K562 (cell line): ENCODE measurements around the gene DNAAF3. TPM values are rescaled to one million over a fixed set of nuclear protein-coding genes. Genes with fewer than 3 reads are reported as not detected.

ENCODE experiments used
- ATAC-seq: fragments of 200-7000 bp; cut with Tn5 transposase; 3 replicates; pipeline ENCODE4 v1.9.1; 2020; ENCODE audit warnings: moderate library complexity
- BruUV-seq: library from RNA; stranded (reverse); fragments of 400-500 nt; replicated peaks from 2 replicates; lab custom pipeline; 2021; lab: Mats Ljungman, UMichigan
- CTCF ChIA-PET: fragments of 300-600 bp; formaldehyde crosslinking; extraction: SDS; loops from one replicate; lab custom pipeline; 2021; ENCODE audit warnings: low intra/inter-chr PET ratio; lab: Yijun Ruan, JAX
- POLR2A ChIA-PET: fragments of 300-600, 350-650 bp; sonication (Branson Sonifier 250); formaldehyde crosslinking; extraction: SDS; loops from one replicate; lab custom pipeline; 2021; ENCODE audit warnings: antibody characterized with exemption, inconsistent platforms; lab: Yijun Ruan, JAX
- DNase-seq, 4 experiments: peaks; one replicate each; pipeline versions ENCODE4 v3.0.0 to v3.0.0-alpha.2; 2011 to 2018; ENCODE audit warnings: low spot score in 3 of 4, mixed read lengths in 3 of 4; ENCODE audit errors: extremely low read depth in 1 of 4
- FAIRE-seq: peaks from 2 replicates; lab custom pipeline; 2011; peaks lifted over from hg19 to GRCh38; lab: Jason Lieb, UNC
- H2AFZ ChIP-seq: 2 replicates; pipeline ENCODE4 v1.6.0; 2011; ENCODE audit warnings: low read depth, low read length, control low read depth, inconsistent platforms
- H3K27ac ChIP-seq: fragments of 200-600 bp; 3 replicates; pipeline ENCODE4 v1.8.0; 2011; ENCODE audit warnings: low read depth, mild to moderate bottlenecking, control low read depth, inconsistent platforms, low read length, moderate library complexity, mixed read lengths; ENCODE audit errors: extremely low read depth
- H3K27me3 ChIP-seq, 2 experiments: fragments of 300-600 bp in 1 of 2; 2 replicates in 1 of 2; 3 replicates in 1 of 2; pipeline versions ENCODE4 v1.6.0 to v1.8.0; 2011; ENCODE audit warnings: inconsistent platforms in 2 of 2, low read length in 2 of 2, mild to moderate bottlenecking in 1 of 2, mixed read lengths in 1 of 2, moderate library complexity in 1 of 2; ENCODE audit not compliant: control insufficient read depth in 2 of 2, insufficient read depth in 2 of 2
- H3K36me3 ChIP-seq: fragments of 300-600 bp; 3 replicates; pipeline ENCODE4 v1.8.0; 2011; ENCODE audit warnings: mild to moderate bottlenecking, low read length, inconsistent platforms; ENCODE audit not compliant: control insufficient read depth, insufficient read depth
- H3K4me1 ChIP-seq, 2 experiments: fragments of 200-600 bp in 1 of 2; replicated peaks in 1 of 2; 2 replicates in 1 of 2; 3 replicates in 1 of 2; pipeline versions ENCODE4 v1.5.1 to v1.8.0; 2011; ENCODE audit warnings: inconsistent platforms in 2 of 2, low read length in 2 of 2, mild to moderate bottlenecking in 1 of 2, mixed read lengths in 1 of 2, moderate library complexity in 1 of 2; ENCODE audit not compliant: control insufficient read depth in 2 of 2, insufficient read depth in 2 of 2
- H3K4me2 ChIP-seq: 2 replicates; pipeline ENCODE4 v1.6.1; 2011; ENCODE audit warnings: low read length, control low read depth, inconsistent platforms, mixed read lengths; ENCODE audit not compliant: insufficient read depth
- H3K4me3 ChIP-seq: fragments of 200-600 bp; sonication (generic), shearing (Covaris generic); 2 replicates; pipeline ENCODE4 v1.5.1; 2016; ENCODE audit warnings: control low read depth, inconsistent platforms
- H3K79me2 ChIP-seq: fragments of 200-600 bp; 3 replicates; pipeline ENCODE4 v1.8.0; 2011; ENCODE audit warnings: low read length, inconsistent platforms; ENCODE audit not compliant: control insufficient read depth, insufficient read depth
- H3K9ac ChIP-seq, 2 experiments: 2 replicates each; pipeline versions ENCODE4 v1.6.0 to v1.6.1; 2011; ENCODE audit warnings: low read depth in 2 of 2, low read length in 2 of 2, control low read depth in 1 of 2, inconsistent platforms in 1 of 2, mild to moderate bottlenecking in 1 of 2, mixed read lengths in 1 of 2; ENCODE audit not compliant: insufficient read depth in 1 of 2
- H3K9me1 ChIP-seq: one replicate; pipeline ENCODE4 v1.6.0; 2011; ENCODE audit warnings: inconsistent platforms, mild to moderate bottlenecking, low read length, moderate library complexity; ENCODE audit not compliant: control insufficient read depth, insufficient read depth
- H3K9me3 ChIP-seq: replicated peaks from 2 replicates; pipeline ENCODE4 v1.5.1; 2011; ENCODE audit warnings: low read depth, low read length, inconsistent platforms; ENCODE audit not compliant: control insufficient read depth, insufficient read depth
- H4K20me1 ChIP-seq: replicated peaks from 2 replicates; pipeline ENCODE4 v1.6.1; 2011; ENCODE audit warnings: low read length, inconsistent platforms, mixed read lengths; ENCODE audit not compliant: control insufficient read depth, insufficient read depth
- CBFB ChIP-seq: sonication (generic); formaldehyde crosslinking; IDR thresholded peaks from 2 replicates; pipeline ENCODE4 v1.4.0; 2020; ENCODE audit warnings: mild to moderate bottlenecking, missing genetic modification reagents
- CBX3 ChIP-seq, 2 experiments: IDR thresholded peaks; 1 replicate in 1 of 2; 2 replicates in 1 of 2; pipeline ENCODE4 v1.6.1; 2012; ENCODE audit warnings: inconsistent platforms in 2 of 2, low read length in 2 of 2, borderline replicate concordance in 1 of 2, control low read depth in 1 of 2
- ELF2 ChIP-seq: fragments of 250-450 bp; sonication (Bioruptor Pico); IDR thresholded peaks from 2 replicates; pipeline ENCODE4 v1.5.0; 2021; ENCODE audit warnings: mild to moderate bottlenecking
- FOXK1 ChIP-seq: sonication (generic); formaldehyde crosslinking; IDR thresholded peaks from 2 replicates; pipeline ENCODE4 v1.8.0; 2022; ENCODE audit warnings: missing genetic modification reagents, mild to moderate bottlenecking, borderline replicate concordance
- FOXM1 ChIP-seq, 2 experiments: fragments of 450-650 bp in 1 of 2; sonication (generic) in 1 of 2; formaldehyde crosslinking in 1 of 2; IDR thresholded peaks; 2 replicates each; pipeline versions ENCODE4 v1.6.1 to v1.9.0; 2017 to 2022; ENCODE audit warnings: low read depth in 2 of 2, mild to moderate bottlenecking in 2 of 2, missing genetic modification reagents in 1 of 2, moderate library complexity in 1 of 2
- FOXP1 ChIP-seq: sonication (generic); formaldehyde crosslinking; IDR thresholded peaks from 2 replicates; pipeline ENCODE4 v1.8.0; 2022; ENCODE audit warnings: mild to moderate bottlenecking, missing genetic modification reagents
- HNRNPH1 ChIP-seq: fragments of 200-400 bp; formaldehyde crosslinking; optimal IDR thresholded peaks from 2 replicates; pipeline ENCODE3; 2017; ENCODE audit warnings: low read depth, mild to moderate bottlenecking, low read length, moderate library complexity
- KLF16 ChIP-seq: IDR thresholded peaks from 2 replicates; pipeline ENCODE4 v1.6.1; 2016; ENCODE audit warnings: antibody characterized with exemption
- NCOA1 ChIP-seq: fragments of 450-650 bp; IDR thresholded peaks from 2 replicates; pipeline ENCODE4 v1.6.1; 2016; ENCODE audit warnings: low read depth
- PHF20 ChIP-seq: fragments of 450-650 bp; IDR thresholded peaks from 2 replicates; pipeline ENCODE4 v1.6.1; 2018; ENCODE audit not compliant: partially characterized antibody
- PHTF2 ChIP-seq: fragments of 250-450 bp; sonication (Bioruptor Pico); IDR thresholded peaks from 2 replicates; pipeline ENCODE4 v1.5.0; 2021; ENCODE audit warnings: mild to moderate bottlenecking
- POLR3G ChIP-seq: IDR thresholded peaks from 2 replicates; pipeline ENCODE4 v1.6.1; 2011; ENCODE audit not compliant: insufficient read length, insufficient replicate concordance; ENCODE audit errors: extremely low read depth
- SIRT6 ChIP-seq: IDR thresholded peaks from one replicate; pipeline ENCODE4 v1.6.1; 2012; ENCODE audit warnings: low read depth, mild to moderate bottlenecking, control low read depth, inconsistent platforms, low read length, moderate library complexity
- SIX5 ChIP-seq, 2 experiments: IDR thresholded peaks; 2 replicates each; pipeline ENCODE4 v1.6.1; 2011; ENCODE audit warnings: low read length in 2 of 2, borderline replicate concordance in 1 of 2, low read depth in 1 of 2, mild to moderate bottlenecking in 1 of 2, moderate library complexity in 1 of 2; ENCODE audit not compliant: insufficient read depth in 1 of 2
- SMARCC2 ChIP-seq: fragments of 450-650 bp; IDR thresholded peaks from 2 replicates; pipeline ENCODE4 v1.6.1; 2017; ENCODE audit warnings: antibody characterized with exemption, moderate library complexity, mild to moderate bottlenecking, low read depth
- SNIP1 ChIP-seq: fragments of 450-650 bp; IDR thresholded peaks from 2 replicates; pipeline ENCODE4 v1.7.1; 2017; ENCODE audit warnings: low read depth, mild to moderate bottlenecking
- SRSF3 ChIP-seq: fragments of 200-400 bp; formaldehyde crosslinking; IDR thresholded peaks from 2 replicates; pipeline ENCODE4 v1.6.1; 2016; ENCODE audit warnings: mild to moderate bottlenecking, low read length, moderate library complexity; ENCODE audit not compliant: insufficient read depth
- STAT5A ChIP-seq: IDR thresholded peaks from 2 replicates; pipeline ENCODE4 v1.6.1; 2012; ENCODE audit warnings: low read length, inconsistent platforms, borderline replicate concordance
- TARDBP ChIP-seq: fragments of 450-650 bp; IDR thresholded peaks from 2 replicates; pipeline ENCODE4 v1.6.1; 2016
- ZNF253 ChIP-seq: fragments of 250-450 bp; sonication (Bioruptor Pico); conservative IDR thresholded peaks from 2 replicates; pipeline ENCODE4 v1.6.1; 2021; ENCODE audit warnings: mild to moderate bottlenecking
- ZNF830 ChIP-seq: fragments of 250-450 bp; sonication (Bioruptor Pico); IDR thresholded peaks from 2 replicates; pipeline ENCODE4 v1.5.0; 2021; ENCODE audit warnings: mild to moderate bottlenecking
- WGBS: fragments of 100-300 bp; shearing (Covaris generic); methylation state at CpG from one replicate; pipeline ENCODE4 v1.1.6; 2016; ENCODE audit warnings: low coverage, mixed read lengths; ENCODE audit not compliant: insufficient coverage; ENCODE audit errors: missing lambda C conversion rate; 5-methylcytosine and 5-hydroxymethylcytosine counted together
- in situ Hi-C: fragments of 300-500 bp; cut with MboI; formaldehyde crosslinking; loops from 4 replicates; pipeline ENCODE4 v1.15.0; 2018; ENCODE audit warnings: inconsistent platforms, mixed read lengths
- intact Hi-C: fragments of 100-400 bp; cut with micrococcal nuclease; formaldehyde crosslinking; loops from 2 replicates; pipeline ENCODE4 v1.14.2; 2022
- polyA plus RNA-seq, 8 experiments: library from polyadenylated mRNA; depleted of rRNA in 4 of 8; stranded (reverse) in 5 of 8; unstranded in 3 of 8; fragments of >200 nt; fragmentation: Nextera tagmentation in 2 of 8; fragmentation: Illumina TruSeq in 1 of 8; extraction: Ambion mirVana in 2 of 8; extraction: Trizol in 1 of 8; gene quantifications; 2 replicates each; pipeline versions ENCODE4 v1.2.1 to v1.2.3, GENCODE V29; 2011 to 2014; ENCODE audit warnings: inconsistent platforms in 1 of 8, missing spikeins in 1 of 8
- total RNA-seq, 7 experiments: library from RNA; depleted of rRNA in 6 of 7; stranded (reverse); fragments of >200 nt in 6 of 7; fragmentation: Illumina TruSeq in 2 of 7; extraction: Trizol in 2 of 7; gene quantifications; 2 replicates each; pipeline versions ENCODE4 v1.2.1 to v1.2.3, GENCODE V29; 2011 to 2021; ENCODE audit warnings: low replicate concordance in 1 of 7
- TF ChIP-seq, protein P1 (sequence below), 2 experiments: fragments of 450-650 bp; IDR thresholded peaks; 2 replicates each; pipeline ENCODE4 v1.6.1; 2016

DNAAF3 gene
- total and polyA plus RNA-seq, 9 of the 15 experiments (the other 6 are each of a cell fraction or from before 2014, with no cell fraction given), result 21.6 to 61.5 (median 43.0) TPM

DNA sequence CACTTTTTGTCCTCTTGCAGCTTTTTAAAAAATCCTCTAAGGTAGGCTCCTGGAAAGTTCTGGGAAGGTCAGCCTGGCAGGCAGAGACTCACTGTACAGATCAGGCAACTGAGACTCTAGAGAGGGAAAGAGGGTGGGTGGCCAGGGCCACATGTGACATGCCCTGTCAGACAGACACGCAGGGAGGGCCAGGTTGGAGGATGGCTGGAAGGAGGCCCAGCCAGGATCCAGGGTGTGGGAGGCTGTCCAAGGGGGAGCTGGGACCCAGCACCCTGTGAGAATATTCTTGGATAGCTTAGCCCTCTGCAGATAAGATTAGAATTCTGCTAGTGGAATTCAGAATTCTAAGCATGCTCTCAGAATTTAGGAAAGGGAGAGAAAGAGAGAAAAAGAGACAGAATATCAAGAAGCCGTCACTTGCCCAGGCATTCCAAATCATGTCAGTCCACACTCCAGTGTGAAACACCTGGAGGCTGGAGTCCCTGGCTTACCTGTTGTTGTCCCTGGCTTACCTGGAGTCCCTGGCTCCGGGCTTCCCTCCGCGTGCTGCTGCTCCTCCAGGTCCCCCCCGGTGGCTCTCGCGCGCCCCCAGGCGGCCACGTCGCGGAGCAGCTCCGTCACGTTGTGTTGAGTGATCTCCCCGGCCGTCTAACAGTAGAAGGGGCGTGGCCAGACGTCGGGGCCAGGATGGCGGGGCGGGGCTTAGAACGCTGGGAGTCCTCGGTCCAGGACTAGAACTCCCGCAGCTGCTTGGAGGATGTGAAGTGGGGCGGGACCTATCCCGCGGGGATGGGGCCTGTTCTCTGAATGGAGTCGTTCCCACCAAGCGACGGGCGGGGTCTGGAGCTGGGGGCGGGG is 6.1 kb downstream of the DNAAF3 start:
- H2AFZ ChIP-seq, result peak overlapping the region; percentile 79
- H3K9me3 ChIP-seq, result no peaks in the 10 kb centered on the region
- in situ Hi-C loops, result loop anchor here (25.0 kb wide), 1 partner anchor 977 kb away; the partner anchor contains the start of gene ZNF444
- H4K20me1 ChIP-seq, result no peaks in the 10 kb centered on the region
- H3K4me2 ChIP-seq, result peak overlapping the region; percentile 79
- peak overlapping the region; percentile 66 for H3K27ac ChIP-seq
- ChIA-PET CTCF (interaction anchor here (0.6 to 1.9 kb wide), 5 partner anchors 15 to 274 kb away, joined by 3 to 20 read pairs (median 6); no protein-coding TSS in a partner anchor), POLR2A (interaction anchor here (0.6 to 2.9 kb wide), 15 partner anchors 13 to 935 kb away, joined by 3 to 13 read pairs (median 4); partner anchors contain the start of genes KMT5C, RDH13 and UBE2S)
- no peaks in the 10 kb centered on the region for H3K27me3 ChIP-seq
- H3K4me3 ChIP-seq, result peak overlapping the region; percentile 42
- H3K9ac ChIP-seq, result peak overlapping the region; percentile 67 to 90
- intact Hi-C loops, result no loop called here
- peak; percentile 96 for FAIRE-seq
- WGBS, result under 1% methylated on average over 26 of the region's 33 CpGs
- peak; percentile 75 for ATAC-seq
- H3K4me1 ChIP-seq, result peaks cover 34 to 69% of the 10 kb centered on the region in 2 experiments
- 0 out of 3 replicates have a peak, but pooled peaks cover 3% of the 10 kb centered on the region for H3K36me3 ChIP-seq
- peak; percentile 92 to 98 (median 92) for DNase-seq
- no TSS peak for BruUV-seq
- peaks cover 14% of the 10 kb centered on the region for H3K79me2 ChIP-seq
- no peaks in the 10 kb centered on the region for H3K9me1 ChIP-seq
- no peak for TF ChIP-seq ZNF830 (CRISPR knock-in tag)
- no peak for TF ChIP-seq PHF20
- no peak for TF ChIP-seq HNRNPH1
- 0 out of 2 replicates have a peak, but pooled peaks have one; percentile 34 for TF ChIP-seq FOXP1
- TF ChIP-seq POLR3G, result no peak
- TF ChIP-seq SNIP1, result no peak
- no peak for TF ChIP-seq CBFB
- TF ChIP-seq, protein P1, sequence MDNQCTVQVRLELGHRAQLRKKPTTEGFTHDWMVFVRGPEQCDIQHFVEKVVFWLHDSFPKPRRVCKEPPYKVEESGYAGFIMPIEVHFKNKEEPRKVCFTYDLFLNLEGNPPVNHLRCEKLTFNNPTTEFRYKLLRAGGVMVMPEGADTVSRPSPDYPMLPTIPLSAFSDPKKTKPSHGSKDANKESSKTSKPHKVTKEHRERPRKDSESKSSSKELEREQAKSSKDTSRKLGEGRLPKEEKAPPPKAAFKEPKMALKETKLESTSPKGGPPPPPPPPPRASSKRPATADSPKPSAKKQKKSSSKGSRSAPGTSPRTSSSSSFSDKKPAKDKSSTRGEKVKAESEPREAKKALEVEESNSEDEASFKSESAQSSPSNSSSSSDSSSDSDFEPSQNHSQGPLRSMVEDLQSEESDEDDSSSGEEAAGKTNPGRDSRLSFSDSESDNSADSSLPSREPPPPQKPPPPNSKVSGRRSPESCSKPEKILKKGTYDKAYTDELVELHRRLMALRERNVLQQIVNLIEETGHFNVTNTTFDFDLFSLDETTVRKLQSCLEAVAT (IDR thresholded peaks at IDR 0.05), result no peak
- TF ChIP-seq ZNF253 (CRISPR knock-in tag), result no peak
- no peak for TF ChIP-seq SRSF3
- TF ChIP-seq STAT5A, result no peak
- no peak for TF ChIP-seq NCOA1
- no peak for TF ChIP-seq PHTF2 (CRISPR knock-in tag)
- TF ChIP-seq SMARCC2, result no peak
- no peak for TF ChIP-seq FOXK1 (CRISPR knock-in tag)
- no peak for TF ChIP-seq FOXM1 (IDR thresholded peaks at IDR 0.05; ENCODE audit: low read depth)
- TF ChIP-seq FOXM1 (CRISPR knock-in tag; IDR thresholded peaks at IDR 0.05; ENCODE audit: low read depth), result no peak
- peak; percentile 34; the same call in 1 of the 2 replicates for TF ChIP-seq KLF16
- no peak for TF ChIP-seq SIRT6
- TF ChIP-seq TARDBP, result peak; percentile 49; the same call in 1 of the 2 replicates
- no peak for TF ChIP-seq SIX5 (IDR thresholded peaks at IDR 0.05; ENCODE audit: borderline replicate concordance in 1 of 2, insufficient read depth in 1 of 2, low read depth in 1 of 2, low read length in 2 of 2)
- no peak for TF ChIP-seq ELF2 (CRISPR knock-in tag)
- TF ChIP-seq CBX3 (IDR thresholded peaks at IDR 0.05; ENCODE audit: borderline replicate concordance in 1 of 2, low read length in 2 of 2), result peak in 1 of 2 experiments; percentile 31; a peak in 1 of 3 replicates
